H9 (cell line): ENCODE measurements around the gene MUC4. TPM values are rescaled to one million over a fixed set of nuclear protein-coding genes. Genes with fewer than 3 reads are reported as not detected.

Experiments
- DNase-seq: peaks from one replicate; pipeline ENCODE4 v3.0.0-alpha.2; 2017
- H2AFZ ChIP-seq: one replicate; pipeline ENCODE4 v1.6.1; 2013; ENCODE audit warnings: mild to moderate bottlenecking, low read length, control low read depth, moderate library complexity
- H2AK5ac ChIP-seq: 2 replicates; pipeline ENCODE4 v1.6.1; 2013; ENCODE audit warnings: low read length, control low read depth, mixed read lengths; ENCODE audit not compliant: insufficient read length
- H2BK120ac ChIP-seq: one replicate; pipeline ENCODE4 v1.6.1; 2013; ENCODE audit warnings: low read depth, mild to moderate bottlenecking, low read length, control low read depth, inconsistent platforms; ENCODE audit not compliant: poor library complexity, severe bottlenecking
- H2BK12ac ChIP-seq: 2 replicates; pipeline ENCODE4 v1.6.1; 2013; ENCODE audit warnings: low read length, control low read depth, mixed read lengths, low read depth; ENCODE audit not compliant: insufficient read length
- H2BK15ac ChIP-seq: 2 replicates; pipeline ENCODE4 v1.6.1; 2013; ENCODE audit warnings: low read depth, low read length, control low read depth
- H2BK20ac ChIP-seq: one replicate; pipeline ENCODE4 v1.6.1; 2013; ENCODE audit warnings: low read depth, mild to moderate bottlenecking, low read length, control low read depth, inconsistent platforms; ENCODE audit not compliant: poor library complexity, severe bottlenecking
- H2BK5ac ChIP-seq: 2 replicates; pipeline ENCODE4 v1.6.1; 2013; ENCODE audit warnings: low read length, control low read depth, mixed read lengths; ENCODE audit not compliant: insufficient read length
- H3K14ac ChIP-seq: 2 replicates; pipeline ENCODE4 v1.6.1; 2013; ENCODE audit warnings: low read length, control low read depth; ENCODE audit not compliant: insufficient read depth
- H3K18ac ChIP-seq: 2 replicates; pipeline ENCODE4 v1.6.1; 2013; ENCODE audit warnings: low read depth, mild to moderate bottlenecking, mixed read lengths, low read length, control low read depth; ENCODE audit not compliant: insufficient read length
- H3K23ac ChIP-seq: 2 replicates; pipeline ENCODE4 v1.6.1; 2013; ENCODE audit warnings: low read length, control low read depth, mixed read lengths, low read depth; ENCODE audit not compliant: insufficient read length
- H3K23me2 ChIP-seq: 2 replicates; pipeline ENCODE4 v1.6.1; 2013; ENCODE audit warnings: low read depth, mild to moderate bottlenecking, mixed read lengths, low read length, control low read depth; ENCODE audit not compliant: insufficient read length, poor library complexity, severe bottlenecking
- H3K27ac ChIP-seq: 2 replicates; pipeline ENCODE4 v1.5.1; 2013; ENCODE audit warnings: low read length, control low read depth, mixed read lengths, low read depth; ENCODE audit not compliant: insufficient read length
- H3K27me3 ChIP-seq: 2 replicates; pipeline ENCODE4 v1.6.1; 2013; ENCODE audit warnings: low read length, control low read depth, inconsistent platforms; ENCODE audit not compliant: insufficient read depth
- H3K4ac ChIP-seq: 2 replicates; pipeline ENCODE4 v1.6.1; 2013; ENCODE audit warnings: low read depth, mild to moderate bottlenecking, control low read depth, inconsistent platforms, low read length, moderate library complexity
- H3K4me1 ChIP-seq: 2 replicates; pipeline ENCODE4 v1.6.1; 2013; ENCODE audit warnings: low read length, control low read depth, inconsistent platforms; ENCODE audit not compliant: insufficient read depth
- H3K4me2 ChIP-seq: 2 replicates; pipeline ENCODE4 v1.6.1; 2013; ENCODE audit warnings: low read length, control low read depth, mixed read lengths; ENCODE audit not compliant: insufficient read length, insufficient read depth
- H3K56ac ChIP-seq: 2 replicates; pipeline ENCODE4 v1.6.1; 2013; ENCODE audit warnings: low read depth, mild to moderate bottlenecking, mixed read lengths, low read length, control low read depth; ENCODE audit not compliant: insufficient read length
- H3K79me1 ChIP-seq: 2 replicates; pipeline ENCODE4 v1.6.1; 2013; ENCODE audit warnings: low read depth, mild to moderate bottlenecking, moderate library complexity, low read length, control low read depth, inconsistent platforms; ENCODE audit not compliant: insufficient read depth, poor library complexity, severe bottlenecking
- H3K79me2 ChIP-seq: 2 replicates; pipeline ENCODE4 v1.6.1; 2013; ENCODE audit warnings: low read length, control low read depth, inconsistent platforms; ENCODE audit not compliant: insufficient read depth
- H3K9ac ChIP-seq: 2 replicates; pipeline ENCODE4 v1.6.1; 2013; ENCODE audit warnings: low read length, control low read depth, mixed read lengths; ENCODE audit not compliant: insufficient read length; ENCODE audit errors: extremely low read depth
- H3K9me3 ChIP-seq: one replicate; pipeline ENCODE4 v1.6.1; 2013; ENCODE audit warnings: low read depth, low read length, inconsistent platforms; ENCODE audit not compliant: control insufficient read depth
- H3T11ph ChIP-seq: one replicate; pipeline ENCODE4 v1.6.1; 2013; ENCODE audit warnings: mild to moderate bottlenecking, low read length, control low read depth, inconsistent platforms
- H4K20me1 ChIP-seq: one replicate; pipeline ENCODE4 v1.6.1; 2013; ENCODE audit not compliant: control insufficient read depth, insufficient read length, insufficient read depth
- H4K5ac ChIP-seq: 2 replicates; pipeline ENCODE4 v1.6.1; 2013; ENCODE audit warnings: low read depth, mild to moderate bottlenecking, mixed read lengths, low read length, control low read depth; ENCODE audit not compliant: insufficient read length
- H4K8ac ChIP-seq: replicated peaks from 2 replicates; pipeline ENCODE4 v1.6.1; 2013; ENCODE audit warnings: low read length, control low read depth, mixed read lengths, low read depth; ENCODE audit not compliant: insufficient read length
- H4K91ac ChIP-seq: 2 replicates; pipeline ENCODE4 v1.6.1; 2013; ENCODE audit warnings: low read depth, mild to moderate bottlenecking, moderate library complexity, mixed read lengths, low read length, control low read depth; ENCODE audit not compliant: insufficient read length
- H3K27ac Mint-ChIP-seq, 3 experiments: 2 replicates in 2 of 3; 3 replicates in 1 of 3; pipeline ENCODE4 v1.8.0; 2020 to 2021; ENCODE audit warnings: mixed read lengths in 3 of 3, mild to moderate bottlenecking in 1 of 3, moderate library complexity in 1 of 3
- H3K27me3 Mint-ChIP-seq: 2 replicates; pipeline ENCODE4 v1.8.0; 2021; ENCODE audit warnings: low read depth, mild to moderate bottlenecking, moderate library complexity, mixed read lengths
- H3K36me3 Mint-ChIP-seq, 3 experiments: 2 replicates in 2 of 3; 3 replicates in 1 of 3; pipeline ENCODE4 v1.8.0; 2020 to 2021; ENCODE audit warnings: low read depth in 3 of 3, mixed read lengths in 3 of 3; ENCODE audit not compliant: insufficient read depth in 1 of 3
- H3K4me1 Mint-ChIP-seq, 2 experiments: 2 replicates each; pipeline ENCODE4 v1.8.0; 2020; ENCODE audit warnings: mixed read lengths in 2 of 2
- H3K4me3 Mint-ChIP-seq, 2 experiments: 2 replicates in 1 of 2; 3 replicates in 1 of 2; pipeline ENCODE4 v1.8.0; 2020 to 2021; ENCODE audit warnings: mild to moderate bottlenecking in 2 of 2, mixed read lengths in 2 of 2, moderate library complexity in 1 of 2
- H3K9me3 Mint-ChIP-seq, 2 experiments: 2 replicates in 1 of 2; 3 replicates in 1 of 2; pipeline ENCODE4 v1.8.0; 2020; ENCODE audit warnings: mild to moderate bottlenecking in 2 of 2, mixed read lengths in 2 of 2, moderate library complexity in 1 of 2
- CTCF ChIP-seq: fragments of 200-600 bp; sonication (generic); conservative IDR thresholded peaks from 3 replicates; pipeline ENCODE4 v1.8.0; 2021; ENCODE audit warnings: antibody characterized with exemption, mild to moderate bottlenecking
- WGBS: extraction: QIAGEN DNeasy Blood & Tissue Kit; methylation state at CpG from one replicate; pipeline ENCODE4 v1.1.7; 2013; ENCODE audit warnings: missing lambda C conversion rate, low lambda C conversion rate, mixed read lengths; ENCODE audit not compliant: insufficient read length; ENCODE audit errors: extremely low coverage; 5-methylcytosine and 5-hydroxymethylcytosine counted together
- microRNA-seq: library from miRNA; unstranded; fragments of <30 nt; microRNA quantifications from one replicate; pipeline ENCODE4, GENCODE V29; 2020; ENCODE audit warnings: borderline microRNAs expressed
- total RNA-seq: library from RNA; stranded (reverse); gene quantifications from 2 replicates; pipeline ENCODE4 v1.2.1, GENCODE V29; 2021

The MUC4 gene
- total RNA-seq, 1 experiment from 2014 or later, result 1.2 TPM

DNA sequence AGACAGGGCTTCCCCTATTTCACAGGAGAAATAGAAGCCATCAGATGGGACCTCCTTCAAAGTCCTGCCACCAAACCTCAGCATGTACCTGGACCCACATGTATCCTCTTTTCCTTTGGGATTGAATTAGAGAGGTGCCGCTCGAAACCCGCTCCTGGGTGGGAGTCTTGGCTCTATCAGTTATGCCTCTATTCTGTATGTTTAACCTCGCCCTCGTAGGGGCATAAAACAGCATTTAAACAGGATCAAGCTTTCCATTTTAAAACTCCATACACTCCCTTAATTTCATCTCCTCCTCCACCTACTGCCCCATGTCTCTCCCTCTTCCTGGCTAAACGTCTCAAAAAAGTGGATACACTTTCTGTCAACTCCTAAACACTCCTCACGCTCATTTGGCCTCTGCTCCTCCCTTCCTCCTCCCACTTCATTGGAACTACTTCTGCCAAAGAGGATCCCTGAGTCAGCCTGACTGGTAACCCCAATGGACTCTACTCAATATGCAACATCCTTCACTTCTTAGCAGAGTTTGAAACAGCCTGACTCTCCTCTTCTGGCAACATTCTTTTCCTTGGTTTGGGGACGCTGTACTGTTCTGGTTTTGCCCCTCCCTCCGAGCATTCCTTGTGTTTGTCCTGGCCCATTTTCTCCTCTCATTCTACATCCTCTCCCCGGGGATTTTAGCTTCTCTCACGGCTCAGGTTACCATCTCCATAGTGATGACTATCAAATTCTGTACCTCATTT, 114.0 kb downstream of the MUC4 start:
- H3K14ac ChIP-seq, result no peak overlapping the region
- H3K56ac ChIP-seq, result no peak overlapping the region
- Mint-ChIP-seq H3K27me3 (peaks cover 9% of the 10 kb centered on the region), H3K4me1 (peaks cover 26 to 29% of the 10 kb centered on the region in 2 experiments), H3K27ac (peak overlapping the region; percentile 24 to 59 (median 33)), H3K36me3 (peaks cover 3 to 23% (median 8%) of the 10 kb centered on the region in 3 experiments; a peak in 5 of 7 replicates), H3K9me3 (no peaks in the 10 kb centered on the region), H3K4me3 (peak overlapping the region in 1 of 2 experiments; percentile 15; a peak in 3 of 5 replicates)
- H3K79me2 ChIP-seq, result no peaks in the 10 kb centered on the region
- peaks cover 8% of the 10 kb centered on the region; the same call in 1 of the 2 replicates for H3K4me1 ChIP-seq
- H3K23me2 ChIP-seq, result no peaks in the 10 kb centered on the region
- H2BK20ac ChIP-seq, result no peak overlapping the region
- TF ChIP-seq CTCF, result no peak
- no peak overlapping the region for H2BK5ac ChIP-seq
- no peaks in the 10 kb centered on the region for H3K9me3 ChIP-seq
- no peak overlapping the region for H3K23ac ChIP-seq
- H2AK5ac ChIP-seq, result no peak overlapping the region
- DNase-seq, result peak; percentile 61
- no peak overlapping the region for H2AFZ ChIP-seq
- H3K27me3 ChIP-seq, result no peaks in the 10 kb centered on the region
- no peak overlapping the region for H4K8ac ChIP-seq
- peak overlapping the region; percentile 18 for H3K4me2 ChIP-seq
- no peak overlapping the region for H3K18ac ChIP-seq
- no peak overlapping the region for H3T11ph ChIP-seq
- H4K91ac ChIP-seq, result no peak overlapping the region
- no peak overlapping the region for H2BK12ac ChIP-seq
- H2BK120ac ChIP-seq, result no peak overlapping the region
- WGBS, result no CpG with 5 or more reads among the region's 11 CpGs
- H2BK15ac ChIP-seq, result no peak overlapping the region
- no peak overlapping the region for H3K9ac ChIP-seq
- no peaks in the 10 kb centered on the region for H3K79me1 ChIP-seq
- no peak overlapping the region for H3K27ac ChIP-seq
- H4K5ac ChIP-seq, result no peak overlapping the region
- no peaks in the 10 kb centered on the region for H4K20me1 ChIP-seq
- no peak overlapping the region for H3K4ac ChIP-seq

Small RNA genes lying within 50 kb of the gene (microRNA-seq; reads per million reads assigned to microRNA genes)
- 0.35 reads per million for gene MIR570

Other genes starting within 250 kb of the MUC4 start
- gene APOD, start 228.0 kb downstream of the MUC4 start, total RNA-seq, result not detected in 2 replicates
- gene MUC20, start 91.0 kb downstream of the MUC4 start, total RNA-seq, result 0.33 TPM in 1 of 2 replicates, not detected in the other
- 34.5 and 35.3 TPM in 2 replicates for gene TNK2, start 96.6 kb upstream of the MUC4 start, total RNA-seq